Measurements from ENCODE around the gene WT1. TPM values are rescaled to one million over a fixed set of nuclear protein-coding genes. Genes with fewer than 3 reads are reported as not detected.
"Not testable (repeated sequence)": the region's sequence is repeated elsewhere in the genome, so short reads cannot be mapped to it uniquely, and the experiment has no call there.

Gene WT1
- total RNA-seq = 100 to 1,000 TPM in 1 of 2 donors, under 1 TPM in 1; 0.14 to 170 TPM

DNA sequence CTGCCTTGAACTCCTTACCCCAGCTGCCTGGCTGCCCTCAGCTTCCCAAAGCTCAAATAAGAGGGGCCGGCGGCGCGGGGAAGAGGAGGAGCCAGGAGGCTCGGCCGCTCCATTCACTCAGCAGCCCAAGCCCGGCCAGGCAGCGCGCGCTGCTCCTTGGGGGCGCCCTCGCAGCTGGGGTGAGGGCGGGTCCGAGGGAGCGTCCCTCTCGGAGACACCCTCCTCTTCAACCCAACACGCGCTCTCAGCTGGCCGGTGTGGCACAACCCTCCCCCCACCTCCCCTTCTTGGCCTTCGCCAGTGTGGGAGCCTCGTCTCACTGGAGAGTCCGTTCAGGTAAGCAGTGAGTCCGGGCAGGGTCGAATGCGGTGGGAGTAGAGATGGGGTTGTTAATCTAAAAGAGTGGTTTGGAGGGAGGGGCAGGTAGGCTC is at the start of gene WT1:
TSS of gene WT1 (minus strand) at position 29 of the 431 bp plus-strand sequence.
- Histone ChIP-seq H3K27ac (no peak within 1 kb of the TSS), H3K4me3 (peak within 1 kb of the TSS; percentile 5 to 18), H3K9me3 (no peaks in the 10 kb centered on the region), H3K27me3 (replicated peaks; ENCODE audit: insufficient read depth) (peaks cover 67% of the 10 kb centered on the region), H3K4me1 (replicated peaks) (no peaks in the 10 kb centered on the region), H3K36me3 (no peaks in the 10 kb centered on the region)
- WGBS = 3% methylated on average over 25 of the region's 25 CpGs
- intact Hi-C loops (cut with DNase I) = no loop called here
- TF ChIP-seq POLR2A (IDR thresholded peaks at IDR 0.05) (no peak), POLR2AphosphoS5 (IDR thresholded peaks at IDR 0.05) (no peak)
- TF ChIP-seq, protein P1, sequence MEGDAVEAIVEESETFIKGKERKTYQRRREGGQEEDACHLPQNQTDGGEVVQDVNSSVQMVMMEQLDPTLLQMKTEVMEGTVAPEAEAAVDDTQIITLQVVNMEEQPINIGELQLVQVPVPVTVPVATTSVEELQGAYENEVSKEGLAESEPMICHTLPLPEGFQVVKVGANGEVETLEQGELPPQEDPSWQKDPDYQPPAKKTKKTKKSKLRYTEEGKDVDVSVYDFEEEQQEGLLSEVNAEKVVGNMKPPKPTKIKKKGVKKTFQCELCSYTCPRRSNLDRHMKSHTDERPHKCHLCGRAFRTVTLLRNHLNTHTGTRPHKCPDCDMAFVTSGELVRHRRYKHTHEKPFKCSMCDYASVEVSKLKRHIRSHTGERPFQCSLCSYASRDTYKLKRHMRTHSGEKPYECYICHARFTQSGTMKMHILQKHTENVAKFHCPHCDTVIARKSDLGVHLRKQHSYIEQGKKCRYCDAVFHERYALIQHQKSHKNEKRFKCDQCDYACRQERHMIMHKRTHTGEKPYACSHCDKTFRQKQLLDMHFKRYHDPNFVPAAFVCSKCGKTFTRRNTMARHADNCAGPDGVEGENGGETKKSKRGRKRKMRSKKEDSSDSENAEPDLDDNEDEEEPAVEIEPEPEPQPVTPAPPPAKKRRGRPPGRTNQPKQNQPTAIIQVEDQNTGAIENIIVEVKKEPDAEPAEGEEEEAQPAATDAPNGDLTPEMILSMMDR (IDR thresholded peaks at IDR 0.05) = no peak
- DNase-seq (ENCODE audit: low spot score) = no peak

DNA sequence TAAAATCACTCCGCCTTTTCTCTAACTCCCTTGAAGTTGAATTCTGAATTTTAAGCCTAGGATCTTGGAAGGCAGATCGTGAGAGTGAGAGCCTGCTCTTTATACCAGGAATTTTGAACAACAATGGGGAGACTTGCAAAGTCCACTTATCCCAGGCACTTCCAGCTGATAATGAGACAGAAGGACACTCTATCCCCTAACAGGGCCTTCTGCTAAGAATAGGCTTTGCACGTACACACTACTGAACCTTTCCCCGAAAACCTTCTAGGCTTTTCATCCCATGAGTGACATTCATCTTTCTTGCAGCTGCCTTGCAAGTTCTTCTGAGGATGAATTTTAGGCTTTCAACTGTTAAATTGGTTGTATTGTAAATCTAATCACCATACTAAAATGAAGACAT is 44.0 kb upstream of the WT1 start:
- no peak for DNase-seq (ENCODE audit: low spot score)
- 76% methylated on average over 4 of the region's 4 CpGs for WGBS
- Histone ChIP-seq H3K27me3 (replicated peaks; ENCODE audit: insufficient read depth) (no peaks in the 10 kb centered on the region), H3K4me1 (replicated peaks) (no peaks in the 10 kb centered on the region), H3K27ac (no peak overlapping the region), H3K9me3 (no peaks in the 10 kb centered on the region), H3K4me3 (no peak overlapping the region), H3K36me3 (no peaks in the 10 kb centered on the region)
- TF ChIP-seq POLR2AphosphoS5 (IDR thresholded peaks at IDR 0.05) = no peak
- TF ChIP-seq, protein P1 (IDR thresholded peaks at IDR 0.05) = no peak
- TF ChIP-seq POLR2A (IDR thresholded peaks at IDR 0.05) = no peak
- intact Hi-C loops (cut with DNase I) = no loop called here

DNA sequence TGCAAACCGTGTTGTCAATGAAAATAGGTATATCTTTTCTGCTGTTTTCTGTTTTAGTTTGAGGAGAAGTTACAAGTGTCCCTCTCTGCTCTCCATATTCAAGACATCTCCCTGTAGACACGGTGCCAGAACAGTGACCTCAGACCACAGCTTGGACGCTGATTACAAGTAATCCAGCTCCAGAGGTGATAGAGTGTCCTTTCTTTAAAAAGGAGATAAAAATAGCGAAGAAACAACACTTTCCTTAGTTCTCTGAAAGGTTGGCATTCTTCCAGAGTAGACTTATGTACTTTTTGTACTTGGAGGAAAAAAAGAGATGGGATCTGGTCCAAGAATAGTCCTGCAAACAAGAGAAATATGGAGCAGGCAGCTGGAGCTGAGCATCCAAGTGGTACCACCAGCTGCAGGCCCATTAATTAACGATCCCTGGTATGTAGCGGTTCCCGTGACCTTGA is 43.0 kb upstream of the WT1 start:
- Histone ChIP-seq H3K4me3 (no peak overlapping the region), H3K9me3 (no peaks in the 10 kb centered on the region), H3K4me1 (replicated peaks) (no peaks in the 10 kb centered on the region), H3K27me3 (replicated peaks; ENCODE audit: insufficient read depth) (no peaks in the 10 kb centered on the region), H3K27ac (no peak overlapping the region), H3K36me3 (no peaks in the 10 kb centered on the region)
- DNase-seq (ENCODE audit: low spot score) = no peak
- TF ChIP-seq, protein P1 (IDR thresholded peaks at IDR 0.05) = no peak
- TF ChIP-seq POLR2AphosphoS5 (IDR thresholded peaks at IDR 0.05) (no peak), POLR2A (IDR thresholded peaks at IDR 0.05) (no peak)
- intact Hi-C loops (cut with DNase I) = no loop called here
- WGBS = 16% methylated on average over 7 of the region's 7 CpGs

DNA sequence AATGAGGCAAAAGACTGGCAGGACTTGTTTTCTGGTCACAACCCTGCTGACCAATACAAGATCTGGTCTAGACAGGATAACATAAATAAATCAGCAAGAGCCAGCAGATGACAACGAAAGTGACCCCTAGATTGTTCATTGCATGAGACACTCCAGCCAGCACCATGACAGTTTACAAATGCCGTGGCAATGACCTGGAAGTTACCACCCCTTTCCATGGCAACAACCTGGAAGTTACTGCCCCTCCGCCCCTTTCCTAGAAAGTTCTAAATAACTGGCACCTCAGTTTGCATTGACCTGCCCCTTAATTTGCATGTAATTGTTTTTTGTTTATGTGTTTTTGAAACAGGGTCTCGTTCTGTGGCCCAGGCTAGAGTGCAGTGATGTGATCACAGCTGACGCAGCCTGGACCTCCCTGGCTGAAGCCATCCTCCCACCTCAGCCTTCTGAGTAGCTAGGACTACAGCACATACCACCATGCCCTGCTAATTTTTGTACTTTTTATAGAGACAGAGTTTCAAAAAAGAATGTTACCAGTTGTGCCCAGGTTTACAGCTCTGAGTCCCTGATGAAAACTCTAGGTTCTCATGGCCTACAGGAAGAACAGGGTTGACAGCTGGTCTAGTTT is 38.1 kb upstream of the WT1 start:
- TF ChIP-seq POLR2A (IDR thresholded peaks at IDR 0.05) = no peak
- TF ChIP-seq, protein P1 (IDR thresholded peaks at IDR 0.05) = no peak
- TF ChIP-seq POLR2AphosphoS5 (IDR thresholded peaks at IDR 0.05) = no peak
- 93% methylated on average over 5 of the region's 5 CpGs for WGBS
- intact Hi-C loops (cut with DNase I) = no loop called here

DNA sequence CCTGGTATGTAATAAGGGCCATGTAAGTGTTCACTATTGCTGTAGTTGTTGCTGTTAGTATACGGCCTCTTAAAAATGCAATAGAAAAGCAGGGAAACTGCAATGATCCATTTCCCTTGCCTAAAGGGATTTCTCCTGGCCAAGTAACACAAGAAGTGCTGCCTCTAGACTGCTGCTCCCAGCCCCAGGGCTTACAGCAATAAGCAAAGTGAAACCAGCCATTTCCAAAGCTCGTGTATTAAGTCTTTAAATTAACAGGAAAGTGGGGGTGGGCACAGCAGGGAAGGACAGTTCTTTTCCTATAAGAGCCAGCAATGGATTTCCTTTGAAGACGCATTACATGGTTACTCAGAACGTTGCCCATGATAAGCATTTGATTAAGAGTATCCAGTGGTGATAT is 36.9 kb upstream of the WT1 start:
- H3K27me3 ChIP-seq (replicated peaks; ENCODE audit: insufficient read depth) = no peaks in the 10 kb centered on the region
- 60% methylated on average over 4 of the region's 4 CpGs for WGBS
- no peak overlapping the region for H3K27ac ChIP-seq
- H3K4me1 ChIP-seq (replicated peaks) = no peaks in the 10 kb centered on the region
- intact Hi-C loops (cut with DNase I) = no loop called here
- H3K9me3 ChIP-seq = no peaks in the 10 kb centered on the region
- DNase-seq (ENCODE audit: low spot score) = no peak
- H3K36me3 ChIP-seq = no peaks in the 10 kb centered on the region
- TF ChIP-seq POLR2AphosphoS5 (IDR thresholded peaks at IDR 0.05) = no peak
- TF ChIP-seq, protein P1 (IDR thresholded peaks at IDR 0.05) = no peak
- TF ChIP-seq POLR2A (IDR thresholded peaks at IDR 0.05) = no peak
- no peak overlapping the region for H3K4me3 ChIP-seq

More for the DNA sequence above, 38.1 kb upstream of the WT1 start:
- H3K36me3 ChIP-seq = no peaks in the 10 kb centered on the region
- no peaks in the 10 kb centered on the region for H3K27me3 ChIP-seq (replicated peaks; ENCODE audit: insufficient read depth)
- no peaks in the 10 kb centered on the region for H3K9me3 ChIP-seq
- no peak for DNase-seq (ENCODE audit: low spot score)
- no peak overlapping the region for H3K27ac ChIP-seq
- no peak overlapping the region for H3K4me3 ChIP-seq
- H3K4me1 ChIP-seq (replicated peaks) = no peaks in the 10 kb centered on the region

DNA sequence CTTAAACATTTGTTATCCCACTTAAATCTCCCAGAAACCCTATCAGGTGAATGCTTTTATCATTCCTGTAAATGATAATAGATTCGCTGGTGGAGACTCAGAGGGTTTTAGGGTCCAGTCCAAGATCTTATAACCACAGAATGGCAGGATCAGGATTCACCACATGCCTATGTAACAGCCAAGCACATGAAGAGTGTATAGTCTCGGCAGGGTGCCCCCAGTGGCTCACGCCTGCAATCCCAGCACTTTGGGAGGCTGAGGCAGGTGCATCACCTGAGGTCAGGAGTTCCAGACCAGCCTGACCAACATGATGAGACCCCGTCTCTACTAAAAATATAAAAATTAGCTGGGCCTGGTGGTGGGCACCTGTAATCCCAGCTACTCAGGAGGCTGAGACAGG is 36.2 kb upstream of the WT1 start:
- intact Hi-C loops (cut with DNase I); H3K4me3 ChIP-seq; H3K27ac ChIP-seq; H3K36me3 ChIP-seq; DNase-seq (ENCODE audit: low spot score); H3K9me3 ChIP-seq; H3K27me3 ChIP-seq (replicated peaks; ENCODE audit: insufficient read depth); H3K4me1 ChIP-seq (replicated peaks): not testable (repeated sequence)
- WGBS = 98% methylated on average over 4 of the region's 4 CpGs
